ENCODE results near the gene PTGER1.

PTGER1 gene

GRCh38 chr19:14478113-14478545 is 3.0 kb upstream of the PTGER1 start:
- no peak for TF ChIP-seq CTCF (IDR thresholded peaks at IDR 0.05; ENCODE audit: insufficient read depth, low read depth, low read length, missing control alignments)
- DNase-seq (ENCODE audit: low read depth) = no peak
- H3K4me3 ChIP-seq (ENCODE audit: low read length) = no peak overlapping the region

GRCh38 chr19:14477418-14478112 is 2.4 kb upstream of the PTGER1 start:
- TF ChIP-seq CTCF (IDR thresholded peaks at IDR 0.05; ENCODE audit: insufficient read depth, low read depth, low read length, missing control alignments) = no peak
- no peak overlapping the region for H3K4me3 ChIP-seq (ENCODE audit: low read length)
- DNase-seq (ENCODE audit: low read depth) = no peak

- DNase-seq (ENCODE audit: low read depth) = peak; percentile 88
- no peak for TF ChIP-seq CTCF (IDR thresholded peaks at IDR 0.05; ENCODE audit: insufficient read depth, low read depth, low read length, missing control alignments)
- no peak overlapping the region for H3K4me3 ChIP-seq (ENCODE audit: low read length)
These were observed 1.7 kb upstream of the PTGER1 start for GRCh38 chr19:14476673-14477401.

GRCh38 chr19:14476327-14476672 is 1.1 kb upstream of the PTGER1 start:
- H3K4me3 ChIP-seq (ENCODE audit: low read length) = no peak overlapping the region
- no peak for DNase-seq (ENCODE audit: low read depth)

GRCh38 chr19:14474827-14475226 is 327 bp downstream of the PTGER1 start:
- H3K4me3 ChIP-seq (ENCODE audit: low read length) = no peak overlapping the region
- no peak for DNase-seq (ENCODE audit: low read depth)
- no peak for TF ChIP-seq CTCF (IDR thresholded peaks at IDR 0.05; ENCODE audit: insufficient read depth, low read depth, low read length, missing control alignments)

More at GRCh38 chr19:14476327-14476672, 1.1 kb upstream of the PTGER1 start:
- no peak for TF ChIP-seq CTCF (IDR thresholded peaks at IDR 0.05; ENCODE audit: insufficient read depth, low read depth, low read length, missing control alignments)

GRCh38 chr19:14473978-14474578 is 1.1 kb downstream of the PTGER1 start:
- no peak for TF ChIP-seq CTCF (IDR thresholded peaks at IDR 0.05; ENCODE audit: insufficient read depth, low read depth, low read length, missing control alignments)
- DNase-seq (ENCODE audit: low read depth) = peak; percentile 23
- no peak overlapping the region for H3K4me3 ChIP-seq (ENCODE audit: low read length)

All from epithelial cell of esophagus (primary cell).